AG09309 (cell line): ENCODE results near the gene KCNQ4.

ENCODE experiments used
- DNase-seq: peaks from one replicate; pipeline ENCODE4 v3.0.0-alpha.2; 2010; ENCODE audit warnings: low read depth
- H3K4me3 ChIP-seq: 2 replicates; pipeline ENCODE4 v1.5.1; 2011; ENCODE audit warnings: mild to moderate bottlenecking, low read depth, low read length, moderate library complexity; ENCODE audit not compliant: control insufficient read depth
- TF ChIP-seq, protein P1 (sequence below): IDR thresholded peaks from 2 replicates; pipeline ENCODE4 v1.5.1; 2011; ENCODE audit warnings: mild to moderate bottlenecking, low read depth, low read length, inconsistent platforms; ENCODE audit not compliant: insufficient read depth, control insufficient read depth; ENCODE audit errors: missing control alignments

The KCNQ4 gene

GRCh38 chr1:40823345-40823744 lies 39.8 kb downstream of the KCNQ4 start:
- no peak overlapping the region for H3K4me3 ChIP-seq
- DNase-seq: no peak
- TF ChIP-seq, protein P1, sequence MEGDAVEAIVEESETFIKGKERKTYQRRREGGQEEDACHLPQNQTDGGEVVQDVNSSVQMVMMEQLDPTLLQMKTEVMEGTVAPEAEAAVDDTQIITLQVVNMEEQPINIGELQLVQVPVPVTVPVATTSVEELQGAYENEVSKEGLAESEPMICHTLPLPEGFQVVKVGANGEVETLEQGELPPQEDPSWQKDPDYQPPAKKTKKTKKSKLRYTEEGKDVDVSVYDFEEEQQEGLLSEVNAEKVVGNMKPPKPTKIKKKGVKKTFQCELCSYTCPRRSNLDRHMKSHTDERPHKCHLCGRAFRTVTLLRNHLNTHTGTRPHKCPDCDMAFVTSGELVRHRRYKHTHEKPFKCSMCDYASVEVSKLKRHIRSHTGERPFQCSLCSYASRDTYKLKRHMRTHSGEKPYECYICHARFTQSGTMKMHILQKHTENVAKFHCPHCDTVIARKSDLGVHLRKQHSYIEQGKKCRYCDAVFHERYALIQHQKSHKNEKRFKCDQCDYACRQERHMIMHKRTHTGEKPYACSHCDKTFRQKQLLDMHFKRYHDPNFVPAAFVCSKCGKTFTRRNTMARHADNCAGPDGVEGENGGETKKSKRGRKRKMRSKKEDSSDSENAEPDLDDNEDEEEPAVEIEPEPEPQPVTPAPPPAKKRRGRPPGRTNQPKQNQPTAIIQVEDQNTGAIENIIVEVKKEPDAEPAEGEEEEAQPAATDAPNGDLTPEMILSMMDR: no peak

- DNase-seq: no peak
- H3K4me3 ChIP-seq: no peak overlapping the region
- TF ChIP-seq, protein P1: no peak
These were observed 40.4 kb downstream of the KCNQ4 start for GRCh38 chr1:40823983-40824382.

DNA sequence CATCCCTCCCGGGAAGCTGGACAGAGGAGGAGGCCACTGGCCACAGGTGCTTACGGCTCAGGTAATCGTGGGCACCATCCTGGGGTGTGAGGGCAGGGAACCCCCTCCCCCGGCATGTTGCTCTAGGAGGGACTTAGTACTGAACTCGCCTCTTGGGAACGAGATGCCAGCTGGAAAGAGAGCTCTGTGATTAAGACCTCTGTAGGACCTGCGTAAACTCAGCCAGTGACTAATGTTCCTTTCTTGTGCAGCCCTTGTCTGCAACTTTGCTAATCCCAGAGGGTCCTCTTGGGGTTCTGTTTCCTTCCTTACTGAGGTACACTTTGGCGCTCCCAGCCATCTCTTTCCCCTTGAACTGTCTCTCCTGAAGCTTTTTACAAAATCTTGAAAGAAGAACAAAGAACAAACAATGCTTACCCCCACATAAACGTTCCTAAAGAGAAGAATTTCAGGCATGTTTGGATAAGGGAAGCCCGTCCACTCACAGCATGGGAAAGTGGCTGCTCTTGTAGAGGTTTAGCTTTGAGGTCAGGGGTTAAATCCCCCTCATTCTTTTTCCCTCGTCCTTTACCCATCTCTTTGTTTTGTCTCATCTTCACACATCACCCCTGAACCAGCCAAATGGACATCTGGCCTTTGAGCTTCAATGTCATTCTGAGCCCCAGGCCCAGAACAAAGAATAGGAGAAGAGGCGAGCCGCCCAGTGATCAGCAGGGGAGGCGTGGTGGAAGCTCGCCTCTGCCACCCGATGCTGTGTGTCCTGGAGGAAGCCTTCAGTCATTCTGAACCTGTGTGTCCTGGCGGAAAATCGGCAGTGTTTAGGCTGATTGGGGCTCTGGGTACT lies 41.2 kb downstream of the KCNQ4 start:
- no peak overlapping the region for H3K4me3 ChIP-seq
- TF ChIP-seq, protein P1: no peak
- no peak for DNase-seq

GRCh38 chr1:40825435-40825788 lies 41.8 kb downstream of the KCNQ4 start:
- no peak for DNase-seq
- TF ChIP-seq, protein P1: no peak
- H3K4me3 ChIP-seq: no peak overlapping the region

GRCh38 chr1:40825996-40826395 lies 42.4 kb downstream of the KCNQ4 start:
- no peak overlapping the region for H3K4me3 ChIP-seq
- TF ChIP-seq, protein P1: no peak
- DNase-seq: no peak

- no peak overlapping the region for H3K4me3 ChIP-seq
- no peak for DNase-seq
- TF ChIP-seq, protein P1: no peak
These were observed 46.2 kb downstream of the KCNQ4 start for GRCh38 chr1:40829631-40830245.
